Ovary (tissue), 9 donors: ENCODE data around the gene FIZ1. TPM values are rescaled to one million over a fixed set of nuclear protein-coding genes. Genes with fewer than 3 reads are reported as not detected.
"Not testable (repeated sequence)": the region's sequence is repeated elsewhere in the genome, so short reads cannot be mapped to it uniquely, and the experiment has no call there.

Experiments used
- DNase-seq, 5 donors: peaks; one replicate each; pipeline ENCODE4 v3.0.0-alpha.2; 2019 to 2020
- H3K27ac ChIP-seq, 2 donors: fragments of 200-600 bp; one replicate each; pipeline versions ENCODE4 v1.5.1 to v1.8.0; 2019 to 2022
- H3K27me3 ChIP-seq: fragments of 200-600 bp; one replicate; pipeline ENCODE4 v1.8.0; 2022
- H3K36me3 ChIP-seq: fragments of 200-600 bp; sonication (generic); one replicate; pipeline ENCODE4 v1.5.1; 2019
- H3K4me1 ChIP-seq: one replicate; pipeline ENCODE4 v1.8.1; 2013; ENCODE audit warnings: mild to moderate bottlenecking, moderate library complexity; ENCODE audit not compliant: insufficient read depth
- H3K4me3 ChIP-seq: fragments of 200-600 bp; sonication (generic); one replicate; pipeline ENCODE4 v1.5.1; 2017
- H3K9me3 ChIP-seq, 2 donors: fragments of 200-600 bp in 1 of 2; sonication (generic) in 1 of 2; one replicate each; pipeline versions ENCODE4 v1.5.1 to v1.8.1; 2013 to 2019; ENCODE audit warnings: mild to moderate bottlenecking in 1 of 2, moderate library complexity in 1 of 2
- CTCF ChIP-seq, 3 donors: fragments of 450-650 bp in 2 of 3; fragments of 200-600 bp in 1 of 3; IDR thresholded peaks; one replicate each; pipeline versions ENCODE4 v1.5.1 to v1.8.0; 2016 to 2022; ENCODE audit warnings: antibody characterized with exemption in 3 of 3, mild to moderate bottlenecking in 1 of 3
- EP300 ChIP-seq: sonication (generic); formaldehyde crosslinking; IDR thresholded peaks from one replicate; pipeline ENCODE4 v1.6.1; 2017; ENCODE audit warnings: antibody characterized with exemption
- POLR2A ChIP-seq: fragments of 450-650 bp; IDR thresholded peaks from one replicate; pipeline ENCODE4 v1.6.1; 2017; ENCODE audit warnings: antibody characterized with exemption, mild to moderate bottlenecking, moderate library complexity
- WGBS, 3 donors: extraction: QIAGEN DNeasy Blood & Tissue Kit in 1 of 3; methylation state at CpG; one replicate each; pipeline versions ENCODE4 v1.1.5 to v1.1.7; 2013 to 2017; 5-methylcytosine and 5-hydroxymethylcytosine counted together
- intact Hi-C, 4 donors: fragments of 100-400 bp; cut with DNase I; formaldehyde crosslinking; loops; one replicate each; pipeline versions ENCODE4 v1.11.0 to v1.15.1; 2022 to 2023
- polyA plus RNA-seq, 2 donors: library from polyadenylated mRNA; stranded (reverse); fragments of 200-250 nt in 1 of 2; fragments of 350-450 nt in 1 of 2; fragmentation: Illumina TruSeq in 1 of 2; extraction: RNeasy Lipid Tissue Mini Kit (QIAGEN cat#74804) in 1 of 2; gene quantifications; one replicate each; pipeline ENCODE4 v1.2.3, GENCODE V29; 2013 to 2014
- total RNA-seq, 7 donors: library from RNA; depleted of rRNA in 2 of 7; stranded (reverse); fragments of >200 nt in 2 of 7; fragmentation: NEBNext Ultra II Directional in 3 of 7; extraction: Animal tissue kit (Norgen Biotek cat#: 25700) in 3 of 7; gene quantifications; one replicate each; pipeline versions ENCODE4 v1.1.0 to v1.2.4, GENCODE V29; 2016 to 2023
- donor health status: DM: no; HTN: no; CAD: no; lungs with moderate emphysema.
- donor health status: DM: no; HTN: no; CAD: no.
- donor health status: Bipolar disorder and iron deficiency.
- donor health status: DM: yes; HTN: yes; CAD: no.
- donor health status: DM: no; HTN: no; CAD: no.
- donor health status: DM: yes; HTN: yes; CAD: no.

Gene FIZ1
- total and polyA plus RNA-seq, 9 donors = 3.6 to 22.7 (median 13.4) TPM

GRCh38 chr19:55576746-55577145 lies 22.6 kb downstream of the FIZ1 start:
- no peak overlapping the region for H3K27ac ChIP-seq
- H3K36me3 ChIP-seq = no peaks in the 10 kb centered on the region
- H3K4me3 ChIP-seq = no peak overlapping the region
- peaks cover 7% of the 10 kb centered on the region for H3K4me1 ChIP-seq
- no peaks in the 10 kb centered on the region for H3K27me3 ChIP-seq
- no peak for TF ChIP-seq CTCF (IDR thresholded peaks at IDR 0.05)
- 81 to 88% (median 83%) methylated on average over 5 of the region's 5 CpGs for WGBS, 3 donors
- no peak for DNase-seq
- intact Hi-C loops = no loop called here
- H3K9me3 ChIP-seq = no peaks in the 10 kb centered on the region

GRCh38 chr19:55573929-55574328 lies 25.4 kb downstream of the FIZ1 start:
- H3K4me3 ChIP-seq, H3K27me3 ChIP-seq, intact Hi-C loops, H3K36me3 ChIP-seq, H3K9me3 ChIP-seq, H3K4me1 ChIP-seq, DNase-seq, H3K27ac ChIP-seq: not testable (repeated sequence)
- 86 to 87% (median 86%) methylated on average over 6 of the region's 6 CpGs for WGBS, 3 donors

- H3K27ac ChIP-seq, H3K4me3 ChIP-seq, H3K27me3 ChIP-seq, H3K36me3 ChIP-seq, DNase-seq, H3K4me1 ChIP-seq, H3K9me3 ChIP-seq: not testable (repeated sequence)
- intact Hi-C loops = loop anchor here in 1 of 4 donors (5.0 kb wide), 1 partner anchor 42 kb away; no protein-coding TSS in a partner anchor
- 91 to 96% (median 94%) methylated on average over 5 of the region's 5 CpGs for WGBS, 3 donors
Measured at GRCh38 chr19:55569477-55569876, 29.8 kb downstream of the FIZ1 start.

GRCh38 chr19:55567708-55568328 lies 31.5 kb downstream of the FIZ1 start:
- no peaks in the 10 kb centered on the region for H3K36me3 ChIP-seq
- no peak for TF ChIP-seq EP300
- TF ChIP-seq CTCF (IDR thresholded peaks at IDR 0.05) = no peak
- TF ChIP-seq POLR2A = no peak

GRCh38 chr19:55566823-55567222 lies 32.5 kb downstream of the FIZ1 start:
- no peaks in the 10 kb centered on the region for H3K27me3 ChIP-seq
- H3K9me3 ChIP-seq = no peaks in the 10 kb centered on the region
- H3K4me1 ChIP-seq = no peaks in the 10 kb centered on the region
- intact Hi-C loops = loop anchor here in 1 of 4 donors (5.0 kb wide), 1 partner anchor 40 kb away; no protein-coding TSS in a partner anchor
- no peaks in the 10 kb centered on the region for H3K36me3 ChIP-seq
- TF ChIP-seq CTCF (IDR thresholded peaks at IDR 0.05) (no peak), POLR2A (no peak), EP300 (no peak)
- DNase-seq = no peak
- H3K4me3 ChIP-seq = no peak overlapping the region
- H3K27ac ChIP-seq = no peak overlapping the region
- WGBS, 3 donors = 26 to 43% (median 36%) methylated on average over 9 of the region's 9 CpGs

More at GRCh38 chr19:55567708-55568328, 31.5 kb downstream of the FIZ1 start:
- Histone ChIP-seq H3K4me1 (no peaks in the 10 kb centered on the region), H3K27me3 (no peaks in the 10 kb centered on the region), H3K27ac (no peak overlapping the region), H3K4me3 (no peak overlapping the region), H3K9me3 (no peaks in the 10 kb centered on the region)
- intact Hi-C loops = loop anchor here in 1 of 4 donors (5.0 kb wide), 1 partner anchor 41 kb away; no protein-coding TSS in a partner anchor
- no peak for DNase-seq
